Limb (tissue), 2 donors: Measurements from ENCODE around the gene TOMM34.

Experiments used
- DNase-seq, 2 donors: peaks; one replicate each; pipeline ENCODE4 v3.0.0-alpha.2; 2016; ENCODE audit errors: extremely low spot score in 2 of 2

Gene TOMM34

DNA sequence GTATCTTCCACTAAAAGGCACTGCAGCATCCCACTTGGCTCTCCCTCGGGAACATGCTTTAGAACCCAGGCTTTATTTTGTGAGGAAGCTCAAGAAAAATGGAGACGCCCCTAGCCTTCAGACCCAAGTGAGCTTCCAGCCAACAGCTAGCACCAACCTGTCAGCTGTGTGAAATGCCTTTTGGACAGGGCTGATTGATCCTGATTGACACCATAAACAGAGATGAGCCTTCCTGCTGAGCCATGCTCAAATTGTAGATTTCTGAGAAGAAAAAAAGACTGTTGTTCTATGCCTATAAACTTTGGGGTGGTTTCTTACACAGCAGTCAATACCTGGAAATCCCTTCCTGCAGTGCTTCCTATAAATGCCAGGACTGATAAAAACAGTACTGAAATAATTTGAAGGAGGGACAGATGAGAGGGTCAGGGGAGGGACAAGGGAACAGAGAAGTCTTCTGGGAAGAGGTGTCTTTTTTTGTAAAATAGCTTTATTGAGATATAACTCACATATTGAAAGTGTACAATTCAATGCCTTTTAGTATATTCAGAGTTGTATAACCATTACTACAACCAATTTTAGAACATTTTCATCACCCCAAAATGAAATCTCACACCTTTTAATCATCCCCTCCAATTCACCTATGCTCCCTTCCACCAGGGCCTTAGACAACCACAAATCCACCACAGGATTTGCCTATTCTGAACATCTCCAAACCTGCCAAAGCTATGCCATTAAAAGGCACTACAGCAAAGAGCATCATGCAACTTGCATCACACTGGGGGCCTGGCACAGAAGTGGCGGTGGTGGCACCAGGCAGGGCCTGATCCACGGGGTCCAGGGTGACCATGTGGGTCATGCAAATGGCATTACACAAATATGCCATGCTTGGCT, 3.4 kb upstream of the TOMM34 start:
- DNase-seq = no peak

- no peak for DNase-seq
Measured at GRCh38 chr20:44962483-44962882, 2.3 kb upstream of the TOMM34 start.

DNA sequence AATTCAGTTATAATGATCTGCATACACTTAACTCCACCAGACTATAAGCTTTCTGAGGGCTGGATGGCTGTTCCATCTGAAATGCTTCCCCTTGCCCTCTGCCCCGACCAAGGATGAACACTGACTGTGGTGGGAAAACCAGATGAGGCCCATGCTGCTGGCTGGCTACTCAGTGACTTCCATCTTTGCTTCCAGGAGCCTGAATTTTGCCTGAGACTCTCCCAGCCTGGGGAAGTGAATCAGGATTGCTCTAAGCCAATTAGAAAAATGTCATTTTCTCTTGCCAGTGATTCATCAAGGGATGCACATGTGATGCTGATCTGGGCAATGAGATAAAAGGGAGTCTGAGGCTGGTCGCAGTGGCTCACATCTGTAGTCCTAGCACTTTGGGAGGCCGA, 1.7 kb upstream of the TOMM34 start:
- DNase-seq = no peak

DNA sequence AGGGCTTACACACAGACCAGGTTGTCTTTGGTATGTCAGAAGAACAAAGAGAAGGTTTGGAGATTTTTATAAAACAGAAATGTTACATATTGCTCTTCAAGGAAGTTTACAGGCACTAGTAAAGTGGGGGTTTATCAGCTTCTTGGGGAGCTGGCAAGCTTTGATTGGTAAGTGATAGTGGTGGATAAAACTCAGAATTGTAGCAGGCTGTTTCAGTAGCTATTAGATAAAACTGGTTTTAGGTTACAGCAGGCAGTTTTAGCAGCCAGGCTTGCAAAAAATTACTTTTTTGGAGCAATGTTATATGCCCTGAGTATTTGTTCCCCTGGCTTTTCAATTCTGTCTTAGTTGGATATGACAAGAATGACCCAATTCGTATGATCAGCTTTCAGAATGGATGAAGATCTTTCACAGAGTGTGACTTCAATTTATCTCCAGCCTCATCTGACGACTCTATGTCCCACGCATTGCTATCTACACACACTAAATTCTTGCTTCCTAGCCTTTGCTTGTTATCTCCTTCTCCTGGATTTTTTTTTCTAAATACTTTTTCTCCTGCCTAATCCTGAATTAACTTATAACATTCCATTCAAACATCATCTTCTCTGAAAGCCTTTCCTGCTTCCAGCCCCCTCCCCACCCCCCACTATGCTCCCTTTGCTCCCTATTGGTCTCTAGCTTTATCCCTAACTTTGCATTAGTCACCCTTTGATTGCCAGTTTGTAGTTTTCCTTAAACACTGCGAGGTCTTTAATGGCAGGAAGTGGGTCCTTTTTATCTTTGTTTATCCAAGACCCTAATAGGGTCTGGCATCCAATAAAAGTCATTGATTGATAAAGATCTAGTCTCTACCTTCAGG, 1.0 kb upstream of the TOMM34 start:
- DNase-seq = no peak

DNA sequence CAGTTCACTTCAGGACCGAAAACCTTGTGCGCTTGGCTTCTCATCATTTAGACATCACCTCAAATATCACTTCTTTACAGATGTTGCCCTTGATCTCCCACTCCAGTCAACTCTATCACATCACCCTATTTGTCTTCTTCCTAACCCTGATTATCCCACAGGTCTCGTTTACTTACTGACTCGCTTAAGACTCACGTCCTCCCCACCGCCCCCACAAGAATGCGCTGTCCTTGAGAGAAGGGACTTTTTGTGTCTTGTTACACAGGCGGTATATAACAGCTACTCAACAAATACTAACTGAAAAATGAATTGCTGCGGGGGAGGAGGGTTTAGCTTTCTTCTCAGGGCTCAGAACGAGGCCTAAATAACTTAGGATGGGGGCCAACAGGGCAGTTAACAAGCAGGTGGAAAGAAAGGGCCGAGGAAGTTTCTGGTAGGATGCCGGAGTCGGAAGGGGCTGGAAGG, 527 bp downstream of the TOMM34 start:
- DNase-seq = peak in 1 of 2 donors; percentile 2

- no peak for DNase-seq
Measured at GRCh38 chr20:44959082-44959637, 1.0 kb downstream of the TOMM34 start.

GRCh38 chr20:44958276-44958675, 1.9 kb downstream of the TOMM34 start:
- no peak for DNase-seq

- DNase-seq = no peak
Measured at GRCh38 chr20:44956410-44956809, 3.8 kb downstream of the TOMM34 start.

- DNase-seq = no peak
Measured at GRCh38 chr20:44955270-44955669, 4.9 kb downstream of the TOMM34 start.

DNA sequence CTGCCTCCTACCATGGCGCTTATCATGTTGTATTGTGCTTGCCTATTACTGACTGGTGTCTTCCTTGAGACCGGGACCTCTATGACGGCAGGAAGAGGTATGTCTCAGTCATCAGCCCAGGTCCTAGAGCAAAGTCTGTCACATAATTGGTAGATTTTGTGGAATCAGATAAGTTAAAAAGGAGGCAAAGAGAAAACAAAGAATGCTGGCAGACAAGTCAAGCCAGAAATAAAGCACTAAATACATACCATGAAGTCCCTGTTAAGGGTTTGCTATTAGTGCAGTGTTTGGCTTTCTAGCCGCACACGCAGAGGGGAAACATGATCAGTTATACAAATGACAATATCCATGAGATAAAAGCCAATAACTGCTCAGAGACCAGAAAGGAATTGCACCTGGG, 6.0 kb downstream of the TOMM34 start:
- DNase-seq = no peak

DNA sequence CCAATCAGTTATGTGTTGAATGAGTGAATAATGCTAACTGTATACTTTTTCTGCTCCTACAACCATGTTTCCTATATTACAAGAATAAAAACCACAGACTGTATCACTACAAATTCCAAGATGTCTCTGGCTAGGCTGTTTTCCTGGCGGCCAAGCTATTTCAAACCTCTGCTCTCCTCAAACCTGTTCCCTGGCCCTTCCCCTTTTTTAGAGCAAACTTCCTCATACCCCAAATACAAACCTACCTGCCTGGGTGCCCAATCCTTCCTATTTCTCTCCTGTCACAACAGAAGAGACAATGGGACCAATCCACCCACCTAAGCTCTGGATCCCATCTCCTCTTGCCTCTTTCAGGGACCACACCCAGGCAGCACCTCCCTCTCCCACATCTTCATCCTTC, 7.5 kb downstream of the TOMM34 start:
- no peak for DNase-seq

GRCh38 chr20:44950368-44950767, 9.8 kb downstream of the TOMM34 start:
- no peak for DNase-seq

DNA sequence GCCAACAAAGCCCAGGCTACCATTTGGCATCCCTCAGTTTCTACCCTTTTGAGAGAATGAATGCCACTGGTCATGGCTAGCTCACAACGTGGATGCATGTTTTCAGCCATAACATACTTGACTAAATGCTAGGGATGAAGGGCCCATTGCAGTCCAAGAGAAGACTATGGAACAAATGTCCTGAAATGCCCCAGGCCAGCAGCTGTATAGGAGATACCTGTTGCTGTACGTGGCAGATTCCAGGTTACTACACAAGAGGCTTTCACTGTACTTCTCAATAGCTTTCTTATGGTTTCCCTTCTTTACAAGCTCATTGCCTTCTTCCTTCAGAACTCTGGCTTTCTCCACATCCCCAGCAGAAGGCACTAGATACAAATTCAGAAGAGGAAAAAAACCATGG, 11.7 kb downstream of the TOMM34 start:
- no peak for DNase-seq

DNA sequence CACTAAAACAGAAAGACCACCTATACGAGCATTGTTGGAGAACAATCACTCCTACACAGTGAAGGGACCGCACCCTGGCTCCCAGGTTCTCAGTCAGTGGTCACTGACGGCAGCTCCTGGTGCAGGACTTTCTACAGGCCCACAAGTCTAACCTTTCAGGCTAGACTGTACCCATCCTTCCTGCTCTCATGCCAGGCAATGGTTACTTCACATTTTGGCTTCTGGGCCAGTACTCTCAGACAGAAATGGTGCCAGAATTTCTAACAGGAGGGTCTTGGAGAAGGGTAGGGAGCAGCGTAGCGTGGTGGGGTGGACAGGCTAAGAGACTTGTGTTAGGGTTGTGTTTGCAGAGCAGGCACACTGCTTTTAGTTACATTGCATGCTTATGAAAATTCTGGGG, 12.1 kb downstream of the TOMM34 start:
- DNase-seq = no peak

DNA sequence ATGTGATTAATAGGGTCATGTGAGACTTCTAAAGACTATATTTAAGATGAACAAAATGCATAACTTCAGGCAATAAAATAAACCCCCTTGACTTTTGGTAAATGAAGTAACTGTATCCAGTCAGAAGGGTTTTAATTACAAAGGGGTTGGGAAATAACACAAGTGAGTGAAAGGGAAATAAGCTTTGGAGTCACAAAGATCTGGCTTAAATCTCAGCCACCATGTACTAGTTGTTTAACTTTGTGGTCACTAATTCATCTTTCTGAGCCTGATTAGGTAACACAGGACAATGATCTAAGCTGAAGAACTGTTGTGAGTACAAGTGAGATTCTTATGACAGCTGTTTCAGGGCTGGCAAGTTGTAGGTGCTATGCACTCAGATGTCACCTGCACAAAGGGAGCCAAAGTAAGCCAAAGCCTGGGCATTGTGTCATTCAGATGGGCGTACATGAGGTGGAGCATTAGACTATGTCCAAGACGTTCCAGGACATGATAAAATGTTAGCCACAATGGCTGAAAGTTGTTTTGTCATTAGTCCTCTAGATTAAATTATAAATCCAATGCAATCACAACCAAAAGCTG, 13.8 kb downstream of the TOMM34 start:
- DNase-seq = no peak

DNA sequence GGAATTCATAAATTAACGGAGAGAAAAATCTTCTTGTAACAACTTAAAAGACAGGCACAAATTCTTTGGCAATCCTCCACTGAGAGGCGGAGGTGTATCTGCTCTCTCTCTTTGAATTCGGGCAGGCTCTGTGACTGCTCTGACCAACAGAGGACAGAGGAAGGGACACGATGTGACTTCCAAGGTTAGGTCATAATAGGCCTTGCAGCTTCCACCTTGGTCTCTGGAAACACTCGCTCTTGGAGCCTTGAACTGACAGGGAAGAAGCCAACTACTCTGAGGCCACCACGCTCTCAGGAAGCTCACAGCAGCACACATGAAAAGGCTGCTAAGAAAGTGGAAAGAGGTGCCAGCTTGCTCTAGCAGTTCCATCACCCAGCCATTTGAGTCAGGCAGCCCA, 14.9 kb downstream of the TOMM34 start:
- DNase-seq = no peak

- DNase-seq = no peak
Measured at GRCh38 chr20:44943828-44944227, 16.4 kb downstream of the TOMM34 start.

GRCh38 chr20:44942264-44942973, 17.8 kb downstream of the TOMM34 start:
- DNase-seq = no peak

DNA sequence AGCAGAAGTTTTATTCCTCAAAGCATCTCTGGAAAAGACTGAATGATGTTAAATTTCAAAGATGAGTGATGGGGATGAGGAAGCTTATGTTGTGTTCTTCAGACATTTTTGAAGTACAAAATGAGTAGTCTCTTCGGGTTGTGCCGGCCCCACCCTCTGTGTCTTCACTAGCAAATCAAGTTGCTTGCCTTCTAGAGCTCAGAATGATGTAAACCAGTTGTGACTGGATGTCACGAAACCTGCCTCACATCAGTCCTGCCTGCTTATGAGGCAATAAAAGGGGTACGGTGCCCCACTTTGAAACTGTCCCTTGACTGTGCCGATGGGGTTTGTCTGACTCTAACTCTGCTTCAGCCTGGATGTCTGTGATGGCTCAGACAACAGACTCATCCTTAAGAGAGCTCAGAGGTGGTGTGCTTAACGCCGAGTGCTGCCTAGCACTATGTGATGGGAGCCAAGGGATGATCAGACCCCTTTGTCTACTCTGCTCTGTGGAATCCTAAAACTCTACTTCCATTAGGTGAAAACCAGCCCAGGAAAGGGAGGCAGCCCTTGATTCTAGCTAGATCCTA, 19.0 kb downstream of the TOMM34 start:
- no peak for DNase-seq

DNA sequence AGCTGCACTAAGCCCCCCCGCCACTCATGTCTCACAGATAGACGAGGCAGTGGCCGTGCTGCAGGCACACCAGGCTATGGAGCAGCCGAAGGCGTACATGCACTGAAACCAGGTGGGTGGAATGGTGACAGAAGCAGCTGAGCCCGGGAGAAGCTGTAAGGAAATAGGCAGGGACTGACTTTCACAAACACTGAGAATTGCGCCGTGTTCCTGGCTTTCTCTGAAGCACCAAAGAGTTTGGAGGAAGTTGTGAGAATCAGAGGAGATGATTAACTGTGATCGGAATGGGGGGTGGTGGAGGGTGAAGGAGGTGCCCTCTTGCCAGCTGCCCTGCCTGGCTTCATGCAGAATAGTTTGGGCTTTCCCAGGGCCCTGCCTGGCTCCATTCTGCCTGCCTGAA, 21.6 kb downstream of the TOMM34 start:
- DNase-seq = no peak

DNA sequence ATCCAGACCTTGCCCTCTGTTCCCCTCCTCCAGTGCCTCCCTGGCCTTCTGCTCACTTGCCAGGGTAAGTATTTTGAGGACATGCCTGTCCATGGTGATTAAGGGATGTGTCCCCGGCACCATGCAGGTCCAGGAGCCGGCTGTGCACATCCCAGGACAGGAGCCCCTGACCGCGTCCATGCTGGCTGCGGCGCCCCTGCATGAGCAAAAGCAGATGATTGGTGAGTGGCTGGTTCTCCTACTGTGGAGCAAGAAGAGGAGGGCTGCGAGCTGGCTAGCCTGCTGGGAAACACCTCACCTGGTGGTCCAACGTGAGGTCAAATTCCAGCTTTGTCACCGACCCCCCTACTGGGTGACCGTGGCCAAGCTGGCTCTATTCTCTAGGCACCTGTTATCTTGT, 23.7 kb downstream of the TOMM34 start:
- DNase-seq = no peak
